GM19372 (cell line): ENCODE measurements around the gene CYFIP1.

Experiments used
- ATAC-seq: cut with Tn5 transposase; IDR thresholded peaks from one replicate; pipeline ENCODE4 v1.9.1; 2021; ENCODE audit warnings: mild to moderate bottlenecking, low read depth, moderate library complexity; ENCODE audit not compliant: unreplicated experiment

CYFIP1 gene

DNA sequence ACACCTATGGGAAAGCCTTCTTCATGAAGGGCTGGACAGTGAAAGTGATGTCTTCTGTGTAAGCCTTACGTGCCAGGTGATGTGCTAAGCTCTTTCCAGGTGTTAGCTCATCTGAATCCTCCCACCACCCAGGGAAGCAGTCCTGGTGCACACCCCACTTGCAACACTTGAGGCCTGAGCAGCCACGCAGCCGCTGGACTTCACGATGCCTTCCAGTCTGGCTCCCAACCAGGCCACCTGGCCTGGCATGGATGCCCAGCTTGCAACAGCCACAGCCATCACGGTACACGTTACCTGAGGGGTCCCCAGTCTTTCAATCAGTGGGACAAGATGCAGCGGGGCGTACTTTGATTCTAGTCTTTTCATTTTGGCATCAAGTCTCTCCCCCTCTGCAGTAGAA, 105.9 kb downstream of the CYFIP1 start:
- ATAC-seq = no peak

DNA sequence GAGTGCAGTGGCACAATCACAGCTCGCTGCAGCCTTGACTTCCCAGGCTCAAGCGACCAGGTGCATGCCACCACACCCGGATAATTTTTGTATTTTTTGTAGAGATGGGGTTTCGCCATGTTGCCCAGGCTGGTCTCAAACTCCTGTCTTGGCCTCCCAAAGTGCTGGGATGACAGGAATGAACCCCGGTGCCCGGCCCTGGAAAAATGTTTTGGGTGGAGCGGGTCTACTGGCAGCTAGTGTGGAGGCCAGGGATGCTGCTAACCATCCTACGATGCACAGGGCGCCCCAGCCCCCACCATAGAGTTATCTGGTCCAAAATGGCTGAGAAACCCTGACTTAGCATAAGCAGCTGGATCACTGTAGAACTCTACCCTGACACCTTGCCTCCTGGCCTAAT, 106.3 kb downstream of the CYFIP1 start:
- no peak for ATAC-seq

DNA sequence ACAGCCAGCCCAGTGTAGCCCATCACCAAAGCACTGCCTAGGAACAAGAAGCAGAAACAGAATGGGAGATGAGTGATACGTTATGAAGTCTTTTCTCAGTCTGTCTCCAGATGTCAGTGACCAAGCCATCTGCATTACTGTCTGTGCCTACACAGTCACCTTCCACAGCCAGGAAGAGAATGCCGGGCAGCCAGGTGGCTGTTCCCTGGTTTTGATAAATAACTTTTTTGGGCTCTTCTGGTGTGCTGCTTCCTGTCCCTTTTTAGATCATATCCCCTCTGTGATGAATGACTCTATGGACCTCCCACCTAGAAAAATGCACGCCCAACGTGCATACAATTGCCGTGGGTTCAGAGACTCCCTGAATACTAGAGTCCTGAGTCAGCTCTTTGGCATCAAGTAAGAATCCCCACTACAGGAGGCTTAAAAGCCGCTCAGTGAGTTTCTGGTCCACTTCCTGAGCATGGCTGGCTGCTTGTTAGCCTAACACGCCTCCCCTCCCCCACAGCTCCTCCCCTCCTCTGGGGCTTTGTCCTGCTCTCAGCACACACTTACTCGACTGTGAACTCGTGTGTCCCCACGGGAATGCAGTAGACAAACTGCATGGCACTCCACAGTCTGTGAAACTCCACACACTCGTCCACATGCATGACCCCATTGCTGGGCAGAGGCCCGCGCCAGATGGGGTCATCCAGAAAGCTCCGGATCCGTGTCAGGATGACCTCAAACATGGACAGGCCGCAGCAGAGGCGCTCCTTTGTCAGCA, 107.0 kb downstream of the CYFIP1 start:
- ATAC-seq = no peak

DNA sequence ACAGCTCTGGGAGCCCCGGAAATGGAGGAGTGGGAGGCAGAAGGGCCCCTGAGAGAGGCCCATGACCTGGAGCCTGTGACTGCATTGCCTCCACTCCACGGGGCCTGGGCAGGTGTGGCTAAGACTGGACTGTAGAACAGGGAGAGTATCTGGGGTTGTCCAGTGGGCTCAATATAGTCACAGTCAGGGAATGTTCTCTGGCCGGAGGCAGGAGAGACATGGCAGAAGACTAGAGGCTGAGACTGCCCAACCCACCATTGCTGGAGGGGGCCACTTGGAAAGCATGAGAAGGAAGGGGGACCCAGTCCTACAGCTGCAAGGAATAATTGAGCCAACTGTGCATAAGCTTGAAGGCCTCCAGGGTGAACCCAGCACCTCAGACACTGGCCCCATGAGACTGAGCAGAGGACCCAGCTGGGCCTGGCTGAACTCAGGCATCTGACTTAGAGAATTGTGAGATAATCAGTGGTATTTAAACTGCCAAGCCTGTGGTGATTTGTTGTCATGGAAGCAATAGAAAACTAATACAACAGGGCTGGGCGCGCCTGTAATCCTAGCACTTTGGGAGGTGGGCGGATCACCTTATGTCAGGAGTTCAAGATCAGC, 108.6 kb downstream of the CYFIP1 start:
- ATAC-seq = no peak

DNA sequence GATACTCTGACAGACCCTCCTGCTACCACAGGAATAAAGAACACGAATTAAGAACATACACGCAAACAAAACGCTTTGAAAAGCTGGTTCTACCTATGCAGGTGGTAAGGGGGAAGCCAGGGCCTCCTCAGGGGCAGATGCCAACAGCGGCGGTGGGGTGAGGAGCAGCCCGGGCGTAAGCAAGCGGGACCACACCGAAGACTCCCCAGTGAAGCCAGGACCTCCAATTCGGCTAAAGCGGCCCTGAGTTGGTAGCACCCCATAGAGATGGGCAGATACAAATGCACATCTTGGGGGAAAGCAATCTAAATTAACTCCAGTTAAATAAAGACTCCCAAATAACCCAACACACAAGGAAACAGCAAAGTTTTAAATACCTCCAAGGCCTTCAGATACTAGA, 109.3 kb downstream of the CYFIP1 start:
- ATAC-seq = no peak

DNA sequence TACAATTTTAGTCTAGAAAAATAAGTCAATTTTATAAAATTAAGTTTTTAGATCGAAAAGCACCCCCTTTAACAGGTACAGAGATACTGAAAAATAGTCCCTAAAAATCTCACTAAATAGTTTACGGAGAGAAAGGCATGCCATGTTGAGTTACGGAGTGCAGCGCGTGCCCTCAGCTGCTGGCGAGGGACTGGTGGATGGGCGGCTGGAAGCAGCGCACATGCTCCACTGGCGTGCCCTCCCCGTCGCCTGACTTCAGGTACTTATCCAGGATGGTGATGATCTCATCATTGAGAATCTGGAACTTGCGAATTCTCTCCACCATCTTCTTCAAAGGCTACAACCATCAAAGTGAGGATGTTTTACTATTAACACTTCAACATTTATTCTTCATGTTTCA, 110.3 kb downstream of the CYFIP1 start:
- ATAC-seq = no peak

DNA sequence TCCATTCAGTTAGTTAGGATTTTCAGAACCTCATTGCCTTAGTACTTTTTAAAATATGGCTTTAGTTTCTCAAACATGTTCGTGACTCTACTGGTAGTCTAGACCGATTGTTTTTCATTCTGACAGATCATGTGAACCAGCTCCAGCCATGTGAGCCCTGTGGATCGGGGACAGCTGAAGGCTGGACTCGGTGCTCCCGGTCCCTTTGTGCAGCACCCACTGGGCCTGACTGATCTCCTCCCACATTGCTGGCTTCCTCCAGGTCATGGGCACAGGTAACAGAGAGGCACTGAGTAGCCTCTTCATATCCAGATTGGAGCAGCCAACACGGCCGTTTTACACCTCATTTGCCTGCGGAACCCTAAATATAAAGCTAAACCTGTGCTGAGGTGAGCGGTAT, 111.2 kb downstream of the CYFIP1 start:
- no peak for ATAC-seq

DNA sequence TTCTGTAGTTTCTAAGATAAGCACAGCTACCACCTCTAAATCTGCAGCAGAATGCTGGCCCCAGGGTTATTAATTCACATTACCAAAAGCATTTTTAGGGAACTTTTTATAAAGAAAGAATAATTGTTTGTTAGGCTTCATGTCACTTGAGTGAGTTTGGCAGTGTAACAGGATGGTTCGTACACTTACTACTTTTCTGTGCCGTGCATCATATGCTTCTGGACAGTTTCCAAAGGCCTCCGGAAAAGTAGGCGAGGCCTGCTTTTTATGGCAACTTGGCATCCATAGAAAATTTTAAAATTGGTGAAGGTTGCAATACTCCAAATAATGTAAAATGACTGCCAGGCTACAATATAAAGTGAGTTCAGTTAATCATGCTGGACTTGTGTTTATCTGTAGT, 111.7 kb downstream of the CYFIP1 start:
- no peak for ATAC-seq

DNA sequence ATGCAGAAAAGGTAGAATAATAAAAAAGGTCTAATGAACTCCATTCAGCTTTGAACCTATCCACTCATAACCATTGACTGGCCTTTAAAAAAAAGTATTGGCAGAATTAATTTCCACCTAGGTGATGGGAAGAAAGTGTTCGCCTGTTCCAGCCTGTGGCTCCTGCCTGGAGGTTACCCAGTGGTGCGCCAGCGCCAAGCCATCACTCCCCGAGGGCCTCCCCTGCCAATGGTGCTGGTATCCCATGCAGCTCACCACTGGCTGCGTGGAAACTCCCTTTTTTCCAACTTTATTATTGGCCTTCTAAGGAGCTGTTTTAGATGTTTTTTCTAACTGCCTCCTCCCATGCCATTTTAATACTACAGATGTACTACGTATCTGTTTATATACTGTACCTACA, 112.3 kb downstream of the CYFIP1 start:
- ATAC-seq = no peak

DNA sequence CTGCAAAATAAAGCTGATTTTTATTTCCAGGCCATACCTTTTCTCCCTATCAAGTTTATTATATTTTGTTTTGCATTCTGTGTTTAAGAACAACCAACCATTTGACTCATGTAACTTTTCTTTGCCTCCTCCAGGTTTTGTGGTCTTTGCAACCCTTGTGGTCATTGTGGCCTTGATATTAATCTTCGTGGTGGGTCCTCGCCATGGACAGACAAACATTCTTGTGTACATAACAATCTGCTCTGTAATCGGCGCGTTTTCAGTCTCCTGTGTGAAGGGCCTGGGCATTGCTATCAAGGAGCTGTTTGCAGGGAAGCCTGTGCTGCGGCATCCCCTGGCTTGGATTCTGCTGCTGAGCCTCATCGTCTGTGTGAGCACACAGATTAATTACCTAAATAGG, 114.1 kb downstream of the CYFIP1 start:
- no peak for ATAC-seq

DNA sequence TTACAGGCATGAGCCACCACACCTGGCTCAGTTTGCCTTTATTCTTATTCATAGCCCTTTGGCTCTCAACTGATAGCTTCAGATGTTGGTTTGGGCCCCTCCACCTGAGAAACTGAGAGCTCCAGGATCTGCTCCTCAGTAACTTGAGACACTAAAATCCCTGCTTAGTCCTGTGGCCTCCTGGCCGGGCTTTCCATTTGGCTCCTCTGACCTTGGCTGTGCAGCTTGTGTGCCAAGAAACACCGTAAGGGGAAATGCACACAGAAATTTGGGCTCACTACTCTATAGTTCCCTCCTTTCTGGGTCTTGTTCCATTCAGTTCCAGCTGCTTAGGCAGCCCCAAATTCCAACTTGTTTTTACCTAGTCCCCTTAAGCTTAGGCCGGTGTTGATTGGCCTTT, 116.8 kb downstream of the CYFIP1 start:
- no peak for ATAC-seq

DNA sequence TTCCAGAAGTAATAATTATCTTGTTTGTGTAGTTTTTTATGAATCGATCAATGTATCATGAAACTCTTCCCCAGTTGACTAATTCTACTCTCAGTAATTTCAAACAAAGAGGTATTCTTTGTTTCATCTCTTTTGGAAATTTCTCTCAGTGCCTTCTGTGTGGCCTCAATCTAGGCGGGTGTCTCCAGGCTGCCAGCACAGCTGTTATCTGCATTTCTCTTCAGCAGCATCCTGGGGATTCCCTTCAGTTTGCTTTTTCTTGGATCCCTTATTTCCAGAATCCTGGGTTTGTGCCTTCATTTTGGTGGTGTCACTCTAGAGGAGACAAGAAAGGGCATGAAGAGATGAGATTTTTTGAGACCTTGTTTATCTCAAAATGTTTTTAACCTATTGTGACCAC, 119.0 kb downstream of the CYFIP1 start:
- ATAC-seq = no peak

DNA sequence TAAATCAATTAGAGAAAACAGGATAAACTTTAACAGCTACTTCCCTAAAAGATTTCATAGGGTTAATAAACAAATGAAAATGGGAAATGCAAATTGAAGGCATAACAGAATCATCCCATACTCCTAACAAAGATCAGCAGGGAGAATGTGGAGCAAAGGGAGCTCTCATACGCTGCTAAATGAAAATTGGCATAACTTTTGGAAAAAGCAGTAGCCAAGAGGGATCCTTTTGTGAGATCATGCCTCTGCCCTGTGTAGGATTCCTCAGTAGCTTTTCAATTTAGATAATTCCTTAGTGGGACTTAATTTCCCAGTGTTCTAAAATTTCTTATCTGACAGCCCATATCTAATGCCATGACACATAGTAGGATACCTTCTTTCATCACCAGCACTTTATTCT, 123.5 kb downstream of the CYFIP1 start:
- ATAC-seq = no peak

DNA sequence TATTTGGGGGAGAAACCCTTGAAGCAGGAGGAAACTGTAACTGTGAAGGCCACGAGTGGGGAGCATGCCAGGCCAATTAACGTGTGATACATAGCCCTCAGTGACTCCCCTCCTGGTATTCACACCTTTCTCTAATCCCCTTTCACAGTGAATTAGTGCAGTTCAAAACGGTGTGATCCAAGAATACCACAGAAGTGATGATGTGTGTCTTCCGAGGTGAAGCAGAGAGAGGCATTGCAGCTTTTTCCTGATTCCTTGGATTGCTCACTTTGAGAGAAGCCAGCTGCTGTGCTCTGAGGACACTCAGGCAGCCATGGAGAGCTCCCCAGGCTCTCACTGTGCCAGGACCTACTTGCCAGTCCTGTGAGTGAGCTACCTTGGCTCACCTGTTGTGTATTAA, 124.4 kb downstream of the CYFIP1 start:
- ATAC-seq = no peak

DNA sequence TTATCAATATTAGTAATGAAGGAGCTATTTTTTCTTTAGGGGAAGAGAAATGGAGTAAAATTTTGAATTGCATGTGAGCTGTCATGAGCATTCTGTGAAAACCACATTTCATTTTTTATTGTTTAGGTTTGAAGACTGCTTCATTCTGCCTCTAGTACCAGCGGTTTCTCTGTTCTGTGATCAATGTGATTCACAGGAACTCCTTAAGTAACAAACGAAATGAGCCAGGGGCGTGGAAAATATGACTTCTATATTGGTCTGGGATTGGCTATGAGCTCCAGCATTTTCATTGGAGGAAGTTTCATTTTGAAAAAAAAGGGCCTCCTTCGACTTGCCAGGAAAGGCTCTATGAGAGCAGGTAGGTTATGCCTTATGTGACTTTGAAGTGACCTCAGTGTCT, 128.7 kb downstream of the CYFIP1 start:
- no peak for ATAC-seq

DNA sequence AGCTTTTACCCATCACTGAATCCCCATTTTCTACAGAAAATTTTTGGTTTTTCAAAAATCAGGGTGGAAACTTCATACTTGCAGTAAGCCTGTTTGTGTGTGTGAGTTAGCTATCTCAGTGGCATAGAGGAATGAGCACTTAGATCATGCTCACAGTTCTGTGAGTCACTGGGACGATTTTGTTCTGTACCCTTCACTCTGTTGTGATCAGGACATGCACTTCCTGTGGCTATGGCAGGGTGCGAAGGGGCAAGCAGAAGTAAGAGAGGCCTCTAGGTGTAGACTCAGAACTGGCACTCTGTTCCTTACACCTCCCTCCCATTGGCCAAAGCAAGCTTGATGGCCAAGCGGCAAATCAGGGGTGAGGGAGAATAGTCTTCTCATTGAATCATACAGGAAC, 130.1 kb downstream of the CYFIP1 start:
- ATAC-seq = no peak

DNA sequence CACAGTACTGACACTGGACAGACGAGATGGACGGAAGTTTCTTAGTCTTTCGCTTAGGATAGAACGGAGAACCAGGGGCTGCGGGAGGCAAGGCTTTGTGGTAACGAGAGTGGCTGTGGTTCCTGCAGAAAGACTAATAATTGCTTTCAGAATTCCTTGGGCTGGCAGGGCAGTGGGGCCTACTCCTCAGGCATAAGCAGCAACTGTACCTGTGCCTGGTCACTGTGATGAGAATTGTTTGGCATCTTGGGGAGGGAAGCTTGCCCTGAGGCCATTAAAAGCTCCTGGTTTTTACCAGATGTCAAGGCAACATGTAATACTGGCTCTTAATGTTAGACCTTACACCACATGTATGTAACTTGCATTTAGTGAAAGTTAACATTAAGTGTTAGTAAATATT, 134.1 kb downstream of the CYFIP1 start:
- no peak for ATAC-seq

DNA sequence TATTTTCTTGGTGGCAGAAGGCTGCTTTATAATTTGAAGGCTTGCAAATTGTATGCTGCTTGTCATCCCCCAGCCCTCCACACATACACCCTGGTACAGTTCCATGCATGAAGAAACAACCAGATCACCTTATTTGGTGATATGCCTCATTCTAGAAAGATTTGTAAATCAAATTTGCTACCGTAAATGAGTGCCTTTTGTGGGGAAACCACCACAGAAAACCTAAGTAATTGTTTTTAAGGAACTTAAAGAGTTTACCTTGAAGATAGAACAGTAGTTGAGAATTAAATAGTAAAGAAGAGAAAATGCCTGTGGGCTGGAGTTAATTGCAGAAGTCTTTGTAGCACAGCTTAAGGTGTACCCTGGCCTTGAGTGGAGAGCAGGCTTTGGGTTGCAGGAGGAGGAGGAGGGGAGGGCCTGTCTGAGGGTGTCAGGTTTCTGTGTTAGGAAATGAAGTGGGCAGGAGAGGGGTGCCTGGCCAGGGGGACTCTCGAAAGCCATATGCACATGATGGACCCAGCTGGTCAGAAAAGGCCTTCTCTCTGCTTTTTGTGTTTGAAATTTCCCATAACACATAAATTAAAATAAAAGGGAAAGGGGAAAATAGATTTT, 134.8 kb downstream of the CYFIP1 start:
- no peak for ATAC-seq

DNA sequence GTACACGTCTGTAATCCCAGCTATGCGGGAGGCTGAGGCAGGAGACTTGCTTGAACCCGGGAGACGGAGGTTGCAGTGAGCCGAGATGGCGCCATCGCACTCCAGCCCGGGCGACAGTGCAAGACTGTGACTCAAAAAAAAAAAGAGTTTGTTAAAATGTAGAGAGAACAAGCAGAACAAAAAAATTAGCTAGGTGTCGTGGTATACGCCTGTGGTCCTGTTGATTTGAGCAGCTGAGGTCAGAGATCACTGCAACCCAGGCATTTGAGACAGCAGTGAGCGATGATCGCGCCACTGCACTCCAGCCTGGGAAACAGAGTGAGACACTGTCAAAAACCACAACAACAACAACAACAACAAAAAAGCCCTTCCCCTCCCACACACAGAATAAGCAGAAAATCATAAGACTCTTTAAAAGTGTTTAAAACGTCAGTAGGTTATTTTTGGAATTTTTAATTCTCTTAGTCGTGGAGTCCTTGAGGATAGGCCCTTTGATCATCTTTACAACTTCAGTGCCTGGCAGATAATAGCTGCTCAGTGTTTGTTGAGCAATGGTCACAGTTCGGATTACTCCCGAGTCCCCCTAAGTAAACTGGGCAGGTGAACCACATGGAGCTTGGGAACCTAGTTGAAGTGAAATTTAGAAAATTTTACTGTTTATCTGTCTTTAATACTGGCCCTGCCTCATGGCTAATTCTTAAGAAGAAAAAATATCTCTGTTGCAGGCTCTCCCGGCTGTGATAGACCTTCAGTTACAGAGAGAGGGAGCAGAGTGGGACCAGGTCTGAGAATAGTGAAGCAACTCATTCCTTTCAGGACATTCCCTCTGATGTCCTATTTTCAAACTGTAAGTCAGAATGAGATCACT, 135.5 kb downstream of the CYFIP1 start:
- ATAC-seq = no peak

DNA sequence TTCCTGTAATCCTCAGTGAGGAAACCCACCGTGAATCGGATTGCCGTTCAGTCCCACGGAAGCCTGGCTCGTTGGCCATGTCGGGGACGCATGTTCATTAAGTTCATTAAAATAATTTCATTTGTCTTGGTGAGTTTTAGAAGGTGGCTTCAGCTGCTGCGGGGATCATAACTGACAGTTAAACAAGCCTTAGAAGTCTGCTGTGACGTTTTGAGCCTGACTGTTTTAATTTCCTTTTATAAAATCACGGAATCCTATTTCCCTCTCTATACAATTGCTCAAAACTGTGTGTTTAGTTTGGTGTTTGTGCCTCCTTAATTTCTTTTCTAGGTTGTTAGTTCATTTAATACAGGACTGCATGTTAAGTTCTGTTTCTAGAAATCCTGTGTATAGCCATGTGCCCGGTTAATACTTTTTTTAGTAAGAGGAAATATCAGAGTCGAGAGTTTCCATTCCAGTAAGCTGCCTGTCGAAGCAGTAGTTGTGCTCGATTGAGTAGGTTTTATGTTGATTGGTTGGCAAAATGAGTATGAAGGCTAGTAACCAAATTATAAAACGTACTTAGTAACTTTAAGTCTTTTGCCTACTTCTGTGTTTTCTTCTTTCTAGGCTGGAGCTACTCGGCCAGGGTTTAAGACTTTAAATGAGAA, 141.0 kb downstream of the CYFIP1 start:
- ATAC-seq = no peak
